GM18870 (cell line): ENCODE results near the gene CENPH.
"Not testable (repeated sequence)": the region's sequence is repeated elsewhere in the genome, so short reads cannot be mapped to it uniquely, and the experiment has no call there.

Source experiments
- ATAC-seq: cut with Tn5 transposase; IDR thresholded peaks from one replicate; pipeline ENCODE4 v1.9.1; 2021; ENCODE audit warnings: moderate library complexity; ENCODE audit not compliant: unreplicated experiment

CENPH gene

DNA sequence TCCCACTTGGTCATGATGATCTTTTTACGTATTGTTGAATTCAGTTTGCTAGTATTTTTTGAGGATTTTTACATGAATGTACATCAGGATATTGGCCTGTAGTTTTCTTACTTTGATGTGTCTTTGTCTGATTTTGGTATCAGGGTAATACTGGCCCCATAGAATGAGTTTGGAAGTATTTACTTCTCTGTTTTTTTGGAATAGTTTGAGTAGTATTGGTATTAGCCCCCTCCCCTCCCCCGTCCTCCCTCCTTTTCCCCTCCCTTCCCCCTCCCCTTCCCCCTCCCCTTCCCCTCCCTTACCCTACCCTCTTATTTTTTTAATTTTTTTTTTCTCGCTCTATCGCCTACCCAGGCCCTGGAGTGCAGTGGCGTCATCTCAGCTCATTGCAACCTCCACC lies 55.6 kb downstream of the CENPH start:
- no peak for ATAC-seq

DNA sequence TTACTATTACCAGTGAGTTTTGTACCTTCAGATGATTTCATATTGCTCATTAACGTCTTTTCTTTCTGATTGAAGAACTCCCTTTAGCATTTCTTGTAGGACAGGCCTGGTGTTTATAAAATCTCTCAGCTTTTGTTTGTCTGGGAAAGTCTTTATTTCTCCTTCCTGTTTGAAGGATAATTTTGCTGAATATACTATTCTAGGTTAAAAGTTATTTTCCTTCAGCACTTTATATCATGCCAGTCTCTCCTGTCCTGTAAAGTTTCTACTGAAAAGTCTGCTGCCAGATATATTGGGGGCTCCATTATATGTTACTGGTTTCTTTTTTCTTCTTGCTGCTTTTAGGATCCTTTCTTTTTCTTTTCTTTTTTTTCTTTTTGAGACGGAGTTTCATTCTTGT lies 58.6 kb downstream of the CENPH start:
- no peak for ATAC-seq

- no peak for ATAC-seq
Measured at GRCh38 chr5:69250593-69250992, 61.2 kb downstream of the CENPH start.

GRCh38 chr5:69252437-69252836 lies 63.1 kb downstream of the CENPH start:
- no peak for ATAC-seq

DNA sequence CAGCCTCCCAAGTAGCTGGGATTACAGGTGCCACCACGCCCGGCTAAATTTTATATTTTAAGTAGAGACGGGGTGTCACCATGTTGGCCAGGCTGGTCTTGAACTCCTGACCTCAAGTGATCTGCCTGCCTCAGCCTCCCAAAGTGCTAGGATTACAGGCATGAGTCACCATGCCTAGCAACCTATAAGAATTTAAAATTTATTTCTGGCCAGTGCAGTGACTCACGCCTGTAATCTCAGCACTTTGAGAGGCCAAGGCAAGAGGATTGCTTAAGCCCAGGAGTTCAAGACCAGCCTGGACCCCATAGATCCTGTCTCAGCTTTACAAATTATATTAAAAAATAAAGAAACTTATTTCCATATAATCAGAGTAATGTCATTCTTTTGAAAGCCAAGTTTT lies 66.6 kb downstream of the CENPH start:
- ATAC-seq, result not testable (repeated sequence)

GRCh38 chr5:69257577-69257976 lies 68.2 kb downstream of the CENPH start:
- ATAC-seq, result no peak
